HEK293 (cell line): ENCODE measurements around the gene CCSER2.
"Not testable (repeated sequence)": the region's sequence is repeated elsewhere in the genome, so short reads cannot be mapped to it uniquely, and the experiment has no call there.

ENCODE experiments used
- CTCF ChIA-PET: fragments of 350-600 bp; formaldehyde crosslinking; extraction: SDS; loops from one replicate; lab custom pipeline; 2021; ENCODE audit warnings: antibody characterized with exemption; lab: Yijun Ruan, JAX
- POLR2A ChIA-PET: fragments of 300-600 bp; formaldehyde crosslinking; extraction: SDS; loops from one replicate; lab custom pipeline; 2020; ENCODE audit warnings: antibody characterized with exemption, inconsistent platforms; lab: Yijun Ruan, JAX
- H3K27ac ChIP-seq: fragments of 200-500 bp; sonication (Bioruptor generic); 2 replicates; pipeline ENCODE4 v1.5.1; 2014; ENCODE audit warnings: low read depth, low read length, control low read depth, inconsistent platforms; ENCODE audit errors: extremely low read depth
- H3K36me3 ChIP-seq, 2 experiments: fragments of 200-500 bp in 1 of 2; sonication (Bioruptor generic) in 1 of 2; 1 replicate in 1 of 2; 2 replicates in 1 of 2; pipeline ENCODE4 v1.5.1; 2014 to 2017; ENCODE audit warnings: inconsistent platforms in 2 of 2, low read length in 2 of 2; ENCODE audit not compliant: control insufficient read depth in 2 of 2, insufficient read depth in 1 of 2
- H3K4me1 ChIP-seq: fragments of 200-500 bp; sonication (Bioruptor generic); 2 replicates; pipeline ENCODE4 v1.5.1; 2014; ENCODE audit warnings: mild to moderate bottlenecking, low read length, inconsistent platforms; ENCODE audit not compliant: control insufficient read depth, insufficient read depth
- H3K4me3 ChIP-seq: 2 replicates; pipeline ENCODE4 v1.5.1; 2011; ENCODE audit warnings: low read depth, mild to moderate bottlenecking, control low read depth, low read length, moderate library complexity
- H3K9me3 ChIP-seq: fragments of 200-500 bp; sonication (Bioruptor generic); 2 replicates; pipeline ENCODE4 v1.5.1; 2014; ENCODE audit warnings: low read depth, low read length, inconsistent platforms; ENCODE audit not compliant: control insufficient read depth, insufficient read depth
- HOXC10 ChIP-seq: sonication (generic); formaldehyde crosslinking; IDR thresholded peaks from 2 replicates; pipeline ENCODE4 v1.8.1; 2023; ENCODE audit warnings: mild to moderate bottlenecking, missing genetic modification reagents
- OVOL3 ChIP-seq: fragments of 450-650 bp; formaldehyde crosslinking; IDR thresholded peaks from 2 replicates; pipeline ENCODE4 v1.5.1; 2016; ENCODE audit warnings: missing biosample characterization, missing genetic modification characterization
- REPIN1 ChIP-seq: fragments of 450-650 bp; formaldehyde crosslinking; IDR thresholded peaks from 2 replicates; pipeline ENCODE4 v1.5.1; 2017; ENCODE audit warnings: missing biosample characterization, missing genetic modification characterization, low read depth
- SCRT2 ChIP-seq: fragments of 450-650 bp; formaldehyde crosslinking; IDR thresholded peaks from 2 replicates; pipeline ENCODE4 v1.5.1; 2016; ENCODE audit warnings: missing biosample characterization, missing genetic modification characterization
- SETDB1 ChIP-seq: IDR thresholded peaks from one replicate; pipeline ENCODE4 v1.6.1; 2017; ENCODE audit warnings: mild to moderate bottlenecking, low read length, moderate library complexity, mixed read lengths; ENCODE audit not compliant: insufficient read length
- TRIM28 ChIP-seq: IDR thresholded peaks from 2 replicates; pipeline ENCODE4 v1.6.1; 2011; ENCODE audit warnings: low read length, control low read depth, borderline replicate concordance
- ZBTB44 ChIP-seq: fragments of 450-650 bp; IDR thresholded peaks from 2 replicates; pipeline ENCODE4 v1.5.1; 2018; ENCODE audit warnings: missing biosample characterization, mild to moderate bottlenecking, missing genetic modification characterization
- ZBTB49 ChIP-seq: fragments of 450-650 bp; formaldehyde crosslinking; IDR thresholded peaks from 2 replicates; pipeline ENCODE4 v1.5.1; 2016; ENCODE audit warnings: missing biosample characterization, missing genetic modification characterization, low read depth
- ZNF140 ChIP-seq: fragments of 450-650 bp; formaldehyde crosslinking; IDR thresholded peaks from 2 replicates; pipeline ENCODE4 v1.5.1; 2016; ENCODE audit warnings: missing biosample characterization, missing genetic modification characterization
- ZNF174 ChIP-seq: fragments of 450-650 bp; formaldehyde crosslinking; IDR thresholded peaks from 2 replicates; pipeline ENCODE4 v1.5.0; 2017; ENCODE audit warnings: missing biosample characterization, mild to moderate bottlenecking, missing genetic modification characterization
- ZNF19 ChIP-seq: fragments of 450-650 bp; formaldehyde crosslinking; IDR thresholded peaks from 2 replicates; pipeline ENCODE4; 2016; ENCODE audit warnings: missing biosample characterization, missing genetic modification characterization, low read depth
- ZNF202 ChIP-seq: fragments of 450-650 bp; formaldehyde crosslinking; IDR thresholded peaks from 2 replicates; pipeline ENCODE4 v1.5.1; 2016; ENCODE audit warnings: missing biosample characterization, missing genetic modification characterization, borderline replicate concordance
- ZNF214 ChIP-seq: fragments of 450-650 bp; formaldehyde crosslinking; IDR thresholded peaks from 2 replicates; pipeline ENCODE4 v1.5.1; 2017; ENCODE audit warnings: missing biosample characterization, mild to moderate bottlenecking, missing genetic modification characterization, borderline replicate concordance
- ZNF473 ChIP-seq: fragments of 450-650 bp; formaldehyde crosslinking; IDR thresholded peaks from 2 replicates; pipeline ENCODE4 v1.5.1; 2017; ENCODE audit warnings: missing biosample characterization, missing genetic modification characterization
- ZNF514 ChIP-seq: fragments of 450-650 bp; formaldehyde crosslinking; IDR thresholded peaks from 2 replicates; pipeline ENCODE4 v1.5.1; 2016; ENCODE audit warnings: missing biosample characterization, missing genetic modification characterization
- ZNF530 ChIP-seq: fragments of 450-650 bp; formaldehyde crosslinking; IDR thresholded peaks from 2 replicates; pipeline ENCODE4 v1.5.1; 2016; ENCODE audit warnings: low read depth, missing biosample characterization, missing genetic modification characterization
- ZNF629 ChIP-seq: fragments of 450-650 bp; formaldehyde crosslinking; IDR thresholded peaks from 2 replicates; pipeline ENCODE4 v1.5.1; 2017; ENCODE audit warnings: missing biosample characterization, missing genetic modification characterization
- ZNF776 ChIP-seq: fragments of 450-650 bp; formaldehyde crosslinking; IDR thresholded peaks from 2 replicates; pipeline ENCODE4 v1.5.0; 2017; ENCODE audit warnings: missing biosample characterization, missing genetic modification characterization, borderline replicate concordance

CCSER2 gene

GRCh38 chr10:84321902-84322301 is 6.5 kb upstream of the CCSER2 start:
- Histone ChIP-seq H3K4me3 (no peak overlapping the region), H3K4me1 (no peaks in the 10 kb centered on the region), H3K36me3 (no peaks in the 10 kb centered on the region), H3K9me3 (no peaks in the 10 kb centered on the region), H3K27ac (no peak overlapping the region)
- CTCF ChIA-PET, result interaction anchor here (1.8 kb wide), 1 partner anchor 54 kb away, joined by 6 read pairs; no protein-coding TSS in a partner anchor
- POLR2A ChIA-PET, result no interaction called here
- TF ChIP-seq ZNF19 (tag by site-specific recombination) (no peak), SETDB1 (no peak), ZNF202 (tag by site-specific recombination) (no peak), TRIM28 (no peak), ZNF140 (no peak), HOXC10 (CRISPR knock-in tag) (no peak), ZNF514 (tag by site-specific recombination) (no peak), ZNF776 (tag by site-specific recombination) (no peak), ZNF530 (no peak), REPIN1 (tag by site-specific recombination) (no peak), ZNF214 (no peak), ZBTB49 (no peak), ZNF174 (tag by site-specific recombination) (no peak), ZNF629 (no peak), ZBTB44 (no peak), ZNF473 (tag by site-specific recombination) (no peak), OVOL3 (no peak)

- H3K9me3 ChIP-seq, H3K27ac ChIP-seq, POLR2A ChIA-PET, H3K36me3 ChIP-seq, H3K4me1 ChIP-seq, H3K4me3 ChIP-seq: not testable (repeated sequence)
- peak; percentile 20; the same call in 1 of the 2 replicates for TF ChIP-seq SCRT2 (tag by site-specific recombination)
- CTCF ChIA-PET, result interaction anchor here (1.8 kb wide), 1 partner anchor 56 kb away, joined by 6 read pairs; no protein-coding TSS in a partner anchor
Measured at GRCh38 chr10:84323566-84323965, 4.8 kb upstream of the CCSER2 start.

- POLR2A ChIA-PET, H3K4me3 ChIP-seq, H3K9me3 ChIP-seq, H3K4me1 ChIP-seq, H3K36me3 ChIP-seq, H3K27ac ChIP-seq: not testable (repeated sequence)
- CTCF ChIA-PET, result interaction anchor here (0.7 to 1.6 kb wide), 2 partner anchors 24 to 193 kb away, joined by 3 to 5 read pairs; no protein-coding TSS in a partner anchor
Measured at GRCh38 chr10:84326995-84327394, 1.4 kb upstream of the CCSER2 start.
